NCI-H524 (cell line): Measurements from ENCODE around the gene SH3PXD2B.
"Not testable (repeated sequence)": the region's sequence is repeated elsewhere in the genome, so short reads cannot be mapped to it uniquely, and the experiment has no call there.

Experiments used
- DNase-seq, 2 experiments: peaks; one replicate each; lab custom pipeline; 2025; lab: John Stamatoyannopoulos, UW

The SH3PXD2B gene

GRCh38 chr5:172485511-172486202 is 31.3 kb upstream of the SH3PXD2B start:
- DNase-seq, result no peak

DNA sequence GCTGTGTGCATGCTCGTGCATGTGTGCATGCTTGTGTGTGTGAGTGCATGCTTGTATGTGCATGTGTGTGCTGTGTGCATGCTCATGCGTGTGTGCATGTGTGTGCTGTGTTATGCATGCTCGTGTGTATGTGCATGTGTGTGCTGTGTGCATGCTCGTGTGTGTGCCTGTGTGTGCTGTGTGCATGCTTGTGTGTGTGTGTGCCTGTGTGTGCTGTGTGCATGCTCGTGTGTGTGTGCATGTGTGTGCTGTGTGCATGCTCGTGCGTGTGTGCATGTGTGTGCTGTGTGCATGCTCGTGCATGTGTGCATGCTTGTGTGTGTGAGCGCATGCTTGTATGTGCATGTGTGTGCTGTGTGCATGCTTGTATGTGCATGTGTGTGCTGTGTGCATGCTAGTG is 30.3 kb upstream of the SH3PXD2B start:
- DNase-seq, result no peak

DNA sequence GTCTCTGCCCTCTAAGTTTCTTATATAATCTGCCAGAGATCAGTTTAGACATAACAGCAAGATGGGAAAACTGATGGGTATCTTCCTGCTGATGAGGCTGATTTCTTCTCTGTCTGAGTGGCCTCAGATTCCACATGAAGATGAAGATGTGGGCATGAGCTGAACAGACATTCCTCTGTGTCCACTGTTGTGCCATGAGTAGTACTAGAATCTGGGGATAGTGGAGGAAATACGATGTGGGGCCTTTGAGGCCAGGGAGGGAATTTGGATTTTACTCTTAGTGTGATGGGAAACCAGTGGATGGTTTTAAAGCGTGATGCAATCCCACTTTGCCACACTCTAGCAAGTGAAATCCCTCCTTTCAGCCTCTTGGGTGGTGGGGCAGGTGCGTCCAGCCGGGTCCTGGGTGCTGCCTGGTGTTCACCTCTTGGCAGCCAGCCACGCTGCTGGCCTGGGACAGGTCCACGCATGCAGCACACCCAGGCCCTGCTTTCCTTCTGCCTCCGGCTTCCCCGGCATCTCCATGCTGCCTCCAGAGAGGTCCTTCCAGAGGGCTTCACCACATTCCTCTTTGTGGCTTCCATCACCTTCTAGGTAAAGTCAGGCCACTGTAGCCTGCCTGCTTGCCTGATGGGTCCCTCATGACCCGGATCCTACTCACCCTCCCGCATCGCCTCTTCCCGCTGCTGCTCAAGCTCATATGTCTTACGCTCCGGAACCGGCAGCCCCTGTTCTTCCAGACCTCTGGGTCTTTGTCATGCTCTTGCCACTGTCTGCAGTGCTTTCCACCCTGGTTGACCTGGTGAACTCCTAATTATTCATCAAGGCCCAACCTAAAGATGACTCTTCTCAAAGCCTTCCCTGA is 28.1 kb upstream of the SH3PXD2B start:
- DNase-seq, result no peak

GRCh38 chr5:172481011-172481800 is 26.9 kb upstream of the SH3PXD2B start:
- no peak for DNase-seq

DNA sequence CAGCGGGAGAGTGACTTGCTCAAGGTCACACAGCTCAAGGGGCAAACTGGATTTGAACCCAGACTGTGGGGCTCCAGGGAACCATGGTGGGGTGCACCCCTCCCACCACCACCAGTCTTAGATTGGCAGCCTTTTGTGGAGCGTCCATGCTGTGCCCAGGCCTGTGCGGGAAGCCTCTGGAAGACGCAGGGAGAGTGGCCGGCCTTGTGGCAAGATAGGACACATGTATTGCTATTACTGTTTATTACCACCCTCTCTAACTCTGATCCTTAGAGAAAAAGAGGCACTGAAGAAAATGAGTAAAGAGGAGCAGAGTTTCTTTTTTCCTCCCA is 25.4 kb upstream of the SH3PXD2B start:
- no peak for DNase-seq

GRCh38 chr5:172479034-172479783 is 24.9 kb upstream of the SH3PXD2B start:
- peak; percentile 88 to 89 for DNase-seq

DNA sequence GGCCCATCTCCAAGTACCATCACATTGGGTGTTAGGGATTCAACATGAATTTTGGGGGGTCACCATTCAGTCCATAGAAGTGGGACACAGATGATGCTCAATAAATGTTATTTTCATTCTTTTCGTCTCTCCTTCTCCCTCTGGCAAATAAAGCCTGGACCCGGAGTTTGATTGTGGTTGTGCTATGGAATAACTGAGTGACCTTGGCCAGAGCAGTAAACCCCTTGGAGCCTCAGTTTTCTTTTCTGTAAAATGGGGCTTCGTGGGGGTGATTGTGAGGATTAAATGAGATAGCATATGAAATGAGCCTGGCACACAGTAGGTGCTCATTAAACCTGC is 24.3 kb upstream of the SH3PXD2B start:
- DNase-seq, result not testable (repeated sequence)

DNA sequence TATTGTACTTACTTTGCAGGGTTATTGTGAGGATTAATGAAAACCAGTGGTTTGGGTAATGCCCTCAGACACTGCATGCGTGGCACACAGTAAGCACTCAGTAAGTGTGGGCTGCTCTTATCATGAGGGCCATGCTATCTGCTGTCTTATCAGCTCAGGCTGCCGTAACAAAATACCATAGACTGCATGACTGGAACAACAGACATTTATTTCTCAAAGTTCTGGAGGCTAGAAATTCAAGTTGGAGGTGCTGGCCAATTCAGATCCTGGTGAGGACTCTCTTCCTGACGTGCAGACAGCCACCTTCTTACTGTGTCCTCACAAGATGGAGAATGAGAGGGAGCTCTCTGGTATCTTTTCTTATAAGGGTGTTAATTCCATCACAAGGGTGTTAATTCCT is 23.9 kb upstream of the SH3PXD2B start:
- DNase-seq, result no peak

GRCh38 chr5:172477466-172477865 is 23.1 kb upstream of the SH3PXD2B start:
- no peak for DNase-seq

DNA sequence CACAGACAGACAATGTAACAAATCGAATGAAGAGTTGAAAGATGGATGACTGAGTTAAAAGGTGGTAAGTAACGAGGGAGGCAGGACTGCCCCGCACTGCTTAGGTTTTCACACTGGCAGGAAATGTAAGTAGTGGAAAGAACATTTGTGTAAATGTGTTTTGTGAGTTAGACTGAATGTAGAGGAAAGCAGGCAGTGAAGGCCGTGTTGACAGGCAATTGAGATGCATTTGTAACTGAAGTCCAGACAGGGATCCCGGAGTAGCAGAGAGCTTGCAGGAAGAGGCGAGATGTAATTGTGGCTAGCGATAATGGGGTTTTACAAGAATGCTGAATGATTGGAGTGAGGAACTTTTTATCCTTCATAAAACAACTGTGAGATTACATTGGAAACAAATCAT is 20.0 kb upstream of the SH3PXD2B start:
- DNase-seq, result no peak

- no peak for DNase-seq
These were observed 19.1 kb upstream of the SH3PXD2B start for GRCh38 chr5:172473427-172473826.

DNA sequence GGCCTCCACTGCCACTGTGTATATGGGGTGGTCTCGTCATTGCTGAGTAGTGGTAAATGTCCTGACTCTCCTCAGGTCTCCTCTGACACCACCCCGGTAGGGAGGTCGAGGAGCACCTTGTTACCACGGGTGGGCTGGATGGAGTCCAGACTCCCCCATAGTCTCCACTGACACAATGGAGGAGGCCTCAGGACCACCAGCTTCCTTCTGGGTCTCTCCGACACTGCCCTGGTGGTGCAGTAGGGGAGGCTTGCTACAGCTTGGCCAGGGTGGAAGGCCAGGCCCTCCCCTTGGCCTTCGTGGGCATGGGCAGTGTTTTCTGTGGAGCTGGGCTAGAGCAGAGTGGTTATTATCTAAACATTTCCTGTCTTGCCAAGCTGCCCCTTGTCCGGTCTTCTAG is 15.4 kb upstream of the SH3PXD2B start:
- DNase-seq, result no peak

DNA sequence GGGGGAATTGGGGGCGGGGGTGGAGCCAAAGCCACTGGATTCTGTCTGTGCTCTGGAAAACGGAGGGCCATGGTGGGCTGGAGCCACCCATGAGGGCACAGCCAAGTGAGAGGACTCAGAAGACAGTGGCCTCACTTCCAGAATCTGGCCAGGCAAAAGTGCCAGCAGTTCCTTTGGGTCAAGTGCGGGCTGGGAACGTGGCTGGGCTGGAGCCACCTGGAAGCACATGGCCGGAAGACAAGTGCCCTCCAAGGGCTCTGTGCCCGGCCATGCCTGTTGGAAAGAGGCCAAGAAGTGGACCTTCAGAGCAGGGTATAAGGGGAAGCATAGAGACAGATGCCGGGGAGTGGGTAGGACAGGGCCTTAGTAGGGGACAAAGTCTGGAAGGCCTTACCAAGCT is 11.7 kb upstream of the SH3PXD2B start:
- DNase-seq, result no peak

DNA sequence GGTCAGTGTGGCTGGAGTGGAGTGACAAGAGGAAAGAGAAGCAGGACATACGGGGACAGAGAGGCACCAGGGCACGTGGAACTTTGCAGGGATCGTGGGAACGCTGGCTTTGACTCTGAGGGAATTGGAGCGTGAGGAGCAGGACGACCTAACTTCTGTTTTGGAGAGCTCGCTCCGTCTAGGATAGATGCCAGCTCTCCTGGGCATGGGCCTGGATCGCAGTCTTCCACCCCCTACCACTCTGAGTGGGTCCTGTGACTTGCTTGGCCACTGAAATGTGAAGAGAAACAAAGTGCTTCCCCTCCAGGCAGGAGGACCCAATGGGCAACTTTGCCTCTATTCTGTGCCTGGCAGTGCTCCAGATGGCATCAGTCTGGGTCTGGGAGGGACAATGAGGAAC is 8.7 kb upstream of the SH3PXD2B start:
- no peak for DNase-seq

- DNase-seq, result peak; percentile 32
These were observed 5.4 kb upstream of the SH3PXD2B start for GRCh38 chr5:172459783-172460165.

- peak; percentile 76 to 92 for DNase-seq
These were observed 4.9 kb upstream of the SH3PXD2B start for GRCh38 chr5:172458976-172459782.

DNA sequence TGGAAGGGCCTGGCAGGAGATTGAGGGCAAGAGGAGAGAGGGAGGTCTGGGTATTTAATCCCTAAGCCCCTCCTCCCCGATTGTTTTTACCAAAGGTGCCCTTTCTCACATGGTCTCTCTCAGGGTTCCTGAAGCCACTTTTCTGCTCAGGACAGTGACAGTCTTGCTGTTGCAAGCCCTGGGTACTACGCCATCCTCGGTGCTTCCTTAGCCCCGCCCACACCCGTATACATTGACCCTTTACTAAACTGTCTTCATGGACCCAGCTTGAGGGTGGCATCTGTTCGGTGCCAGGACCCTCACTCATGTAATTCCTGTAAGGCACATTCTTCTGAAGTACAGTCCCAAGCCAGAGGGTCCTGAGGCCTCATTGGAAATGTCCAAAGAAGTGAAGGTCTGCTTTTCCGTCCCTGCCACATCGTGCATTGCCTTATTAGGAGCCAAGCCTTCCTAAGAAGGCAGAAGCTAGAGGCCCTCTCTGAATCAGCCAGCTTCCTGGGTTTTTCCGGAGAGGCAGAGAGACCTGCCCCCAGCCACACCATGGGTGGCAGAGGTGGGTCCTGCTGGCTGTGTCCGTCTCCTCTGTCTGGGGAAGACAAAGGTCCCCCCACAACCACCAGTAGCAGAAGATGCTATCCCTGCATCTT is 1.9 kb upstream of the SH3PXD2B start:
- DNase-seq, result no peak

GRCh38 chr5:172455511-172456061 is 1.3 kb upstream of the SH3PXD2B start:
- peak in 1 of 2 experiments; percentile 20 for DNase-seq

GRCh38 chr5:172455087-172455381 is 709 bp upstream of the SH3PXD2B start:
- DNase-seq, result no peak

GRCh38 chr5:172453986-172454357 is 353 bp downstream of the SH3PXD2B start:
- peak; percentile 25 to 44 for DNase-seq
